Pancreas (tissue), 10 donors: ENCODE data around the gene SEMA3G. TPM values are rescaled to one million over a fixed set of nuclear protein-coding genes. Genes with fewer than 3 reads are reported as not detected.

Experiments used
- ATAC-seq, 4 donors: fragments of 200-7000 bp; cut with Tn5 transposase; one replicate each; pipeline versions ENCODE4 v1.8.0 to v1.9.1; 2020; ENCODE audit warnings: mild to moderate bottlenecking in 4 of 4, moderate library complexity in 4 of 4
- DNase-seq, 6 donors: peaks; one replicate each; pipeline ENCODE4 v3.0.0-alpha.2; 2020
- FAIRE-seq: peaks from 2 replicates; lab custom pipeline; 2012; peaks lifted over from hg19 to GRCh38; lab: Jason Lieb, UNC
- H3K27ac ChIP-seq, 4 donors: fragments of 200-600 bp; sonication (generic); 1 replicate in 3 of 4; 2 replicates in 1 of 4; pipeline versions ENCODE4 v1.5.0 to v1.8.0; 2020
- H3K27me3 ChIP-seq, 4 donors: fragments of 200-600 bp; one replicate each; pipeline ENCODE4 v1.8.0; 2021
- H3K36me3 ChIP-seq, 3 donors: fragments of 200-600 bp; sonication (generic) in 1 of 3; one replicate each; pipeline versions ENCODE4 v1.5.0 to v1.8.0; 2020 to 2021
- H3K4me1 ChIP-seq, 3 donors: fragments of 200-600 bp; one replicate each; pipeline ENCODE4 v1.8.0; 2021
- H3K4me3 ChIP-seq, 4 donors: fragments of 200-600 bp; sonication (generic) in 2 of 4; one replicate each; pipeline versions ENCODE4 v1.5.0 to v1.8.0; 2020 to 2021
- H3K9me3 ChIP-seq, 4 donors: fragments of 200-600 bp; one replicate each; pipeline ENCODE4 v1.8.0; 2021
- CTCF ChIP-seq, 4 donors: fragments of 200-600 bp; sonication (generic) in 3 of 4; IDR thresholded peaks; one replicate each; pipeline versions ENCODE4 v1.5.0 to v1.8.0; 2021; ENCODE audit warnings: antibody characterized with exemption in 4 of 4
- WGBS, 2 donors: extraction: QIAGEN DNeasy Blood & Tissue Kit; methylation state at CpG; one replicate each; pipeline ENCODE4 v1.1.7; 2013; 5-methylcytosine and 5-hydroxymethylcytosine counted together
- intact Hi-C, 3 donors: fragments of 100-400 bp; cut with DNase I; formaldehyde crosslinking; loops; one replicate each; pipeline versions ENCODE4 v1.11.1 to v1.14.2; 2022
- polyA plus RNA-seq, 2 donors: library from polyadenylated mRNA; stranded (reverse); fragments of 200-250 nt; gene quantifications; one replicate each; pipeline ENCODE4 v1.2.3, GENCODE V29; 2013
- total RNA-seq, 6 donors: library from RNA; stranded (reverse); fragmentation: NEBNext Ultra II Directional in 4 of 6; extraction: Animal tissue kit (Norgen Biotek cat#: 25700) in 4 of 6; gene quantifications; one replicate each; pipeline versions ENCODE4 v1.2.1 to v1.2.4, GENCODE V29; 2021 to 2023
- donor health status: healthy with polysubstance abuse.
- donor health status: DM: no; HTN: no; CAD: no; lungs with moderate emphysema.
- donor health status: DM: no; HTN: no; CAD: no.
- donor health status: control.
- donor health status: control.
- donor health status: Bipolar disorder and iron deficiency.
- donor health status: DM: yes; HTN: yes; CAD: no.
- donor health status: DM: no; HTN: no; CAD: no.
- donor health status: DM: no; HTN: no; CAD: no.
- donor health status: DM: yes; HTN: yes; CAD: no.

Gene SEMA3G
- total and polyA plus RNA-seq, 8 donors = 0.75 to 5.4 (median 2.8) TPM

- H3K36me3 ChIP-seq = peaks cover 0 to 11% (median 6%) of the 10 kb centered on the region in 3 donors
- peaks cover 0 to 10% (median 6%) of the 10 kb centered on the region in 3 donors for H3K4me1 ChIP-seq
- no peak for TF ChIP-seq CTCF (IDR thresholded peaks at IDR 0.05)
- no peak for ATAC-seq
- H3K9me3 ChIP-seq = no peaks in the 10 kb centered on the region
- 76 to 79% methylated on average over 6 of the region's 6 CpGs for WGBS, 2 donors
- H3K27ac ChIP-seq = no peak overlapping the region
- intact Hi-C loops = no loop called here
- no peaks in the 10 kb centered on the region for H3K27me3 ChIP-seq
- no peak for DNase-seq
- no peak overlapping the region for H3K4me3 ChIP-seq
- FAIRE-seq = no peak
Observed at GRCh38 chr3:52458031-52458760, 13.3 kb upstream of the SEMA3G start.

- Histone ChIP-seq H3K9me3 (no peaks in the 10 kb centered on the region), H3K27me3 (no peaks in the 10 kb centered on the region), H3K4me1 (peaks cover 0 to 10% (median 6%) of the 10 kb centered on the region in 3 donors), H3K36me3 (peaks cover 0 to 11% (median 6%) of the 10 kb centered on the region in 3 donors), H3K27ac (peak overlapping the region in 3 of 4 donors; percentile 75 to 90 (median 87)), H3K4me3 (peak overlapping the region in 1 of 4 donors; percentile 78)
- TF ChIP-seq CTCF (IDR thresholded peaks at IDR 0.05) = no peak
- WGBS, 2 donors = 76 to 85% methylated on average over 5 of the region's 5 CpGs
- no peak for ATAC-seq
- intact Hi-C loops = no loop called here
- no peak for FAIRE-seq
- no peak for DNase-seq
Observed at GRCh38 chr3:52456800-52457183, 11.9 kb upstream of the SEMA3G start.

- no peak for TF ChIP-seq CTCF (IDR thresholded peaks at IDR 0.05)
- H3K9me3 ChIP-seq = no peaks in the 10 kb centered on the region
- peak in 1 of 6 donors; percentile 47 for DNase-seq
- intact Hi-C loops = no loop called here
- 38 to 43% methylated on average over 13 of the region's 13 CpGs for WGBS, 2 donors
- peak overlapping the region; percentile 55 to 78 (median 70) for H3K4me3 ChIP-seq
- H3K4me1 ChIP-seq = peaks cover 0 to 10% (median 6%) of the 10 kb centered on the region in 3 donors
- H3K27me3 ChIP-seq = no peaks in the 10 kb centered on the region
- peak in 3 of 4 donors; percentile 16 to 34 (median 29) for ATAC-seq
- no peak for FAIRE-seq
- H3K27ac ChIP-seq = peak overlapping the region; percentile 57 to 90 (median 81)
- peaks cover 0 to 10% (median 6%) of the 10 kb centered on the region in 3 donors for H3K36me3 ChIP-seq
Observed at GRCh38 chr3:52456169-52456799, 11.4 kb upstream of the SEMA3G start.

GRCh38 chr3:52455283-52456168, 10.6 kb upstream of the SEMA3G start, which contains the start of gene NISCH:
NISCH (plus strand) TSS chr3:52455604; CDS start chr3:52455642, 38 bp downstream.
- H3K27me3 ChIP-seq = no peaks in the 10 kb centered on the region
- ATAC-seq (peak; percentile 89 to 94 (median 90)), DNase-seq (peak; percentile 87 to 98 (median 94)), FAIRE-seq (no peak)
- H3K9me3 ChIP-seq = no peaks in the 10 kb centered on the region
- H3K36me3 ChIP-seq = peaks cover 0 to 6% (median 6%) of the 10 kb centered on the region in 3 donors
- no peak for TF ChIP-seq CTCF (IDR thresholded peaks at IDR 0.05)
- peak within 1 kb of the TSS; percentile 55 to 78 (median 70) for H3K4me3 ChIP-seq
- peaks cover 2 to 11% (median 6%) of the 10 kb centered on the region in 3 donors for H3K4me1 ChIP-seq
- WGBS, 2 donors = 2 to 3% methylated on average over 79 to 86 of the region's 86 CpGs
- peak within 1 kb of the TSS; percentile 57 to 90 (median 81) for H3K27ac ChIP-seq
- intact Hi-C loops = no loop called here
